H1 (cell line): ENCODE results near the gene ARHGAP26.

Experiments
- ATF3 ChIP-seq: IDR thresholded peaks from 2 replicates; pipeline ENCODE4 v1.6.1; 2011; ENCODE audit warnings: low read depth, mild to moderate bottlenecking, low read length; ENCODE audit not compliant: insufficient read depth
- CTCF ChIP-seq, 3 experiments: IDR thresholded peaks; 1 replicate in 2 of 3; 2 replicates in 1 of 3; pipeline versions ENCODE4 v1.5.1 to v1.6.1; 2011; ENCODE audit warnings: low read length in 3 of 3, mild to moderate bottlenecking in 3 of 3, inconsistent platforms in 2 of 3, low read depth in 1 of 3, moderate library complexity in 1 of 3; ENCODE audit not compliant: insufficient read depth in 1 of 3; ENCODE audit errors: control extremely low read depth in 1 of 3
- SP1 ChIP-seq: IDR thresholded peaks from 2 replicates; pipeline ENCODE4 v1.6.1; 2011; ENCODE audit warnings: low read depth, low read length
- SP2 ChIP-seq: IDR thresholded peaks from 2 replicates; pipeline ENCODE4 v1.6.1; 2012; ENCODE audit warnings: mild to moderate bottlenecking, low read length, inconsistent platforms
- SUZ12 ChIP-seq: fragments of 200-600 bp; sonication (generic); IDR thresholded peaks from 2 replicates; pipeline ENCODE4 v1.6.1; 2012; ENCODE audit warnings: mild to moderate bottlenecking, inconsistent platforms, low read length, moderate library complexity, mixed read lengths
- TAF1 ChIP-seq: IDR thresholded peaks from 2 replicates; pipeline ENCODE4 v1.6.1; 2011; ENCODE audit warnings: mild to moderate bottlenecking, low read depth, low read length

- TF ChIP-seq CTCF (IDR thresholded peaks at IDR 0.05; ENCODE audit: control extremely low read depth in 1 of 3, insufficient read depth in 1 of 3, low read depth in 1 of 3, low read length in 3 of 3) (no peak), SUZ12 (no peak), SP2 (no peak), TAF1 (no peak), SP1 (no peak), ATF3 (no peak)
These were observed 385.3 kb downstream of the ARHGAP26 start for GRCh38 chr5:143155455-143155854.
